NB4 (cell line): ENCODE measurements around the gene AGPAT3.
"Not testable (repeated sequence)": the region's sequence is repeated elsewhere in the genome, so short reads cannot be mapped to it uniquely, and the experiment has no call there.

Source experiments
- DNase-seq: peaks from one replicate; pipeline ENCODE4 v3.0.0; 2010; ENCODE audit warnings: low read depth
- H3K4me3 ChIP-seq: one replicate; pipeline ENCODE4 v1.5.1; 2011; ENCODE audit warnings: mild to moderate bottlenecking, low read depth, low read length, moderate library complexity
- MYC ChIP-seq: IDR thresholded peaks from 2 replicates; pipeline ENCODE4 v1.6.1; 2011; ENCODE audit warnings: low read depth, low read length
- POLR2A ChIP-seq: IDR thresholded peaks from 2 replicates; pipeline ENCODE4 v1.6.1; 2011; ENCODE audit warnings: mild to moderate bottlenecking; ENCODE audit not compliant: insufficient read length; ENCODE audit errors: extremely low read depth
- TF ChIP-seq, protein P1 (sequence below): IDR thresholded peaks from one replicate; pipeline ENCODE4 v1.5.1; 2012; ENCODE audit warnings: low read depth, low read length
- TF ChIP-seq, protein P2 (sequence below): IDR thresholded peaks from 2 replicates; pipeline ENCODE4 v1.6.1; 2011; ENCODE audit warnings: low read depth, low read length

Gene AGPAT3

DNA sequence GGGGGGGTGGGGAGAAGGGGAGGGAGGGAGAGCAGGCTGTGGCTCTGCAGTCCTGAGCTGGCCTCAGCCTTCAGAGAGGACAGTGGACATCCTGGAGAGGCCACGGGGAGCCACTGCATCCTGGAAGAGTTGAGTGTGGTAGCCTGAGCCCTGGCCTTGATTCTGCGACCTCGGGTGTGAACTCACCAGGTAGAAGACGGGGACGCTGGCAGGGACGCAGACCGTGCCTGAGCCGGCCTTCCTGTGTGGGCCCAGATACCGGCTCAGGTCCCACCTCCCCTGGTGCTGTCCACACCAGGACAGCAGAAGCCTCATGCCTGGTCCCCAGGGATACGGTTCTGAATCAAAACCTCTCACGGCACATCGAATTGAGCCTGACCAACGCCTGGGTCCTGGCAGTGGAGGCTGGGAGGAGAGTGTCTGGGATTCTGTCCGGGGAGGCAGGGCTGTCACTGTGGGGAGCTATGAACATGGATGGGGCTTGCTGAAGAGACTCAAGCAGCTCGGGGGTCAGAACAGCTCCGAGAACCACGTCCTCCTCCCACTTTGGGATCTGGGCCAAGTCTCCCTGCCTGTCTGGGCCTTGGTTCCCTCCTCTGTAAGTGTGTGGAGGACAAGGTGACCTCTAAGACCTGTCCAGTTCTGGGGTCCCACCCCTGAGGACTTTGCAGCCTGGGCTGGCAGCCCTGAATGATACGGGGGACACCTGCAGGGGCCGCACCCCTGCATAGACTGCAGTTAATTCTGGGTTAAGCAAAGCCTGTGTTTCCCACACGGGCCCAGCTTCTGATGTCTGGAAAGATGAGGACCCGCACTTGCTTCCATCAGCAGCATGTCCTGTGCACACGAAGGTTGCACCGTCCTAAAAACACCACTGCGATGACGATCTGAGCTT lies 45.3 kb upstream of the AGPAT3 start:
- DNase-seq, result no peak
- TF ChIP-seq POLR2A (no peak), MYC (no peak)
- TF ChIP-seq, protein P1, sequence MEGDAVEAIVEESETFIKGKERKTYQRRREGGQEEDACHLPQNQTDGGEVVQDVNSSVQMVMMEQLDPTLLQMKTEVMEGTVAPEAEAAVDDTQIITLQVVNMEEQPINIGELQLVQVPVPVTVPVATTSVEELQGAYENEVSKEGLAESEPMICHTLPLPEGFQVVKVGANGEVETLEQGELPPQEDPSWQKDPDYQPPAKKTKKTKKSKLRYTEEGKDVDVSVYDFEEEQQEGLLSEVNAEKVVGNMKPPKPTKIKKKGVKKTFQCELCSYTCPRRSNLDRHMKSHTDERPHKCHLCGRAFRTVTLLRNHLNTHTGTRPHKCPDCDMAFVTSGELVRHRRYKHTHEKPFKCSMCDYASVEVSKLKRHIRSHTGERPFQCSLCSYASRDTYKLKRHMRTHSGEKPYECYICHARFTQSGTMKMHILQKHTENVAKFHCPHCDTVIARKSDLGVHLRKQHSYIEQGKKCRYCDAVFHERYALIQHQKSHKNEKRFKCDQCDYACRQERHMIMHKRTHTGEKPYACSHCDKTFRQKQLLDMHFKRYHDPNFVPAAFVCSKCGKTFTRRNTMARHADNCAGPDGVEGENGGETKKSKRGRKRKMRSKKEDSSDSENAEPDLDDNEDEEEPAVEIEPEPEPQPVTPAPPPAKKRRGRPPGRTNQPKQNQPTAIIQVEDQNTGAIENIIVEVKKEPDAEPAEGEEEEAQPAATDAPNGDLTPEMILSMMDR, result no peak
- TF ChIP-seq, protein P2, sequence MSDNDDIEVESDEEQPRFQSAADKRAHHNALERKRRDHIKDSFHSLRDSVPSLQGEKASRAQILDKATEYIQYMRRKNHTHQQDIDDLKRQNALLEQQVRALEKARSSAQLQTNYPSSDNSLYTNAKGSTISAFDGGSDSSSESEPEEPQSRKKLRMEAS, result no peak
- no peak overlapping the region for H3K4me3 ChIP-seq

DNA sequence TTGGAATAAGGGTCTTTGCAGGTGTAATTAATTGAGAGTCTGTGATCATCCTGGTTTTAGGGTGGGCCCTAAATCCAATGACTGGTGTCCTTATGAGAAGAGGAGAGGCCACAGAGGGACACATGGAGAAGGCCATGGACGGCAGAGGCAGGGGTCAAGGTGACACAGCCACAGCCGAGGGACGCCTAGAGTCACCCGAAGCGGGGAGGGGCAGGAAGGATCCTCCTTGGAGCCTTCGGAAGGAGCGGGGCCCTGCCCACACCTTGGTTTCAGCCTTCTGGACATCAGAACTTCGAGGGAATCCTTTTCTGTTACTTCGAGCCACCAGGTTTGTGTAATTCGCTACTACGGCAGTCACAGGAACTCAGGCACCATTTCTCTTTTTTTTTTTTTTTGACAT lies 44.6 kb upstream of the AGPAT3 start:
- DNase-seq, result no peak
- no peak for TF ChIP-seq MYC
- TF ChIP-seq POLR2A, result no peak
- TF ChIP-seq, protein P1, result no peak
- TF ChIP-seq, protein P2, result no peak
- no peak overlapping the region for H3K4me3 ChIP-seq

DNA sequence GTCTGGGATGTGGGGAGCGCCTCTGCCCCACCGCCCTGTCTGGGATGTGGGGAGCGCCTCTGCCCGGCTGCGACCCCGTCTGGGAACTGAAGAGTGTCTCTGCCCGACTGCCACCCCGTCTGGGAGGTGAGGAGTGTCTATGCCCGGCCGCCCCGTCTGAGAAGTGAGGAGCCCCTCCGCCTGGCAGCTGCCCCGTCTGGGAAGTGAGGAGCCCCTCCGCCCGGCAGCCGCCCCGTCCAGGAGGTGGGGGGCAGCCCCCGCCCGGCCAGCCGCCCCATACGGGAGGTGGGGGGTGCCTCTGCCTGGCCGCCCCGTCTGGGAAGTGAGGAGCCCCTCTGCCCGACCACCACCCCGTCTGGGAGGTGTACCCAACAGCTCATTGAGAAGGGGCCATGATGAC lies 42.9 kb upstream of the AGPAT3 start:
- DNase-seq, H3K4me3 ChIP-seq: not testable (repeated sequence)

DNA sequence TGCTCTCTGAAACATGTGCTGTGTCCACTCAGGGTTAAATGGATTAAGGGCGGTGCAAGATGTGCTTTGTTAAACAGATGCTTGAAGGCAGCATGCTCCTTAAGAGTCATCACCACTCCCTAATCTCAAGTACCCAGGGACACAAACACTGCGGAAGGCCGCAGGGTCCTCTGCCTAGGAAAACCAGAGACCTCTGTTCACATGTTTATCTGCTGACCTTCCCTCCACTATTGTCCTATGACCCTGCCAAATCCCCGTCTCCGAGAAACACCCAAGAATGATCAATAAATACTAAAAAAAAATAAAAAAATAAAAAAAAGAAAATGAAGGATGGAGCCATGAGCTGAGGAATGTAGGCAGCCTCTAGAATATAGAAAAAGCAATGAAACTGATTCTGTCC lies 42.3 kb upstream of the AGPAT3 start:
- H3K4me3 ChIP-seq, DNase-seq: not testable (repeated sequence)

DNA sequence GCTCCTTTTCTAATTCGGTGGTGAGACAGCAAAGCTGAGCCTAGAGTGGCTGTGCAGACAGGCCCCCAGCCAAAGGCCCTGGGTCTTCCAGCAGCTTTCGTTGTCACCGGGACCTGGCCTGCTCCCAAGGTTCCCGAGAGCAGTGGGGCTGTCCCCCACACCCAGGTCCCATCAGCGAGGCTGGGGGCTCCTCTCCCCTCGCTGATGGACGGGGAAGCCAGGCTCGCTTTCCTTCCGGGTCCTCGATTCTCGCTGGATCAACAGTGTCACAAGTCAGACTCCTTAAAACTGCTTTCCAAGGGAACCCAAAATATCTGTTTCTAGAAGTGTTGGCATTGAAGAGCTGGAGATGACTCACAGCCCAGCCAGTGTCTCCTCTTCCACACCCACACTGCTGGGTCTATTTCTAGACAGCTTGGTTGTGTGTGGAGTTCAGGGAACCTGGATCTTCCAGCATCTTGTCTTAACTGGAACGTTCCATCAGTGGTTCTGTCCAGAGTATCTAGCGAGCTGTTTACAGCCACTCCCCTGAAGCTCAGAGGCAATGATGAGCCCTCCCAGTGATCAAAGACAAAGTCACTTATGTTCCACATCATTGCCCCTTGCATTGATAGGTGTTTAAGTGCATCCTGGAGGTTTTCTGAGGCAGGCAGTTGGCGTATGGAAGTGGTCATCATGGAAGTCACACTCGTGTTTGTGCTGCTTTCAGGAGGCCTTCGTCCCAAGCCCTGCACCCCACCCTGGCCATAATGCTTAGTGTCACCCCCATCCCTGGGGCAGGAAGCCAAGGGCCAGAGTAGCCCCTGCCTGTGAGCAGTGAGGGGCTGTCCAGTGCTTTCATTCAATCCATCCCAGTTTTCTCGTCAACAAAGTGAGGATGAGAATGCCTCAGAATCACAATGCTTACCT lies 40.4 kb upstream of the AGPAT3 start:
- DNase-seq, result no peak
- no peak for TF ChIP-seq MYC
- no peak for TF ChIP-seq POLR2A
- TF ChIP-seq, protein P1, result no peak
- TF ChIP-seq, protein P2, result no peak
- no peak overlapping the region for H3K4me3 ChIP-seq

DNA sequence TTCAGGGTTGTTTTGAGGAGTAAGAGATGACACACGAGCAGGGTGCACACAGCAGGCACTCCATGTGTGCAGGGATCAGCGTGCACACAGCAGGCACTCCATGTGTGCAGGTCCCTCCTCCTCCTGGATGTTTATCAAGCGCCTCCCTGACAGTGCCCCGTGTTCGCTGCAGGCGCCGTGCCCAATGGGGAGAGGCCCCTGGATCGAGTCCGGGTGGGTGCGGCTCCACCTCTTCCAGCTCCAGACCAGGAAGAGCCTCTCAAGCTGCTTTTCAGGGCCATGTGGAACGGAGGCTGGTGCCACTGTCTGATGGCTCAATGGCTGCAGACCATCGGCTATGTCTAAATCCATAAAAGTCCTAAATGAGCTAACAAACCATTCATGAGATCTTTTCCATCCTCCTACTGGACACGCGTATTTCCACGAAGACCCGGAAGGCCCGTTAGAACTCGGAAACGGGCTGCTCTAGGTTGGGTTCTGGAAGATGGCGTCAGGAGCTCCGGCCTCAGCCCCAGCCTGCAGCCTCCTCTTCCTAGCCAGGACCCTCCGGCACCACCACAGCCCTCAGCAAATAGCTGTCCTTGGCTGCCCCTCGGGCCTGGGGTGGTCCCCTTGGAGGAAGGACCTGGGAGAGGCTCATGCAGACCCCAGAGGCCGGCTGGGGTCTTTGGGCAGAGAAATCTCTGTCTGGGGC lies 39.6 kb upstream of the AGPAT3 start:
- TF ChIP-seq, protein P2, result no peak
- no peak for TF ChIP-seq MYC
- TF ChIP-seq, protein P1, result no peak
- no peak for TF ChIP-seq POLR2A
- H3K4me3 ChIP-seq, result no peak overlapping the region
- DNase-seq, result no peak
